GM10266 (cell line): ENCODE results near the gene KRT5.
"Not testable (repeated sequence)": the region's sequence is repeated elsewhere in the genome, so short reads cannot be mapped to it uniquely, and the experiment has no call there.

Source experiments
- DNase-seq: peaks from one replicate; pipeline ENCODE4 v3.0.0; 2012; ENCODE audit errors: extremely low spot score
- TF ChIP-seq, protein P1 (sequence below): IDR thresholded peaks from 2 replicates; pipeline ENCODE4 v1.5.1; 2012; ENCODE audit warnings: mild to moderate bottlenecking, low read depth; ENCODE audit not compliant: control insufficient read depth, insufficient read depth; ENCODE audit errors: missing control alignments

KRT5 gene

DNA sequence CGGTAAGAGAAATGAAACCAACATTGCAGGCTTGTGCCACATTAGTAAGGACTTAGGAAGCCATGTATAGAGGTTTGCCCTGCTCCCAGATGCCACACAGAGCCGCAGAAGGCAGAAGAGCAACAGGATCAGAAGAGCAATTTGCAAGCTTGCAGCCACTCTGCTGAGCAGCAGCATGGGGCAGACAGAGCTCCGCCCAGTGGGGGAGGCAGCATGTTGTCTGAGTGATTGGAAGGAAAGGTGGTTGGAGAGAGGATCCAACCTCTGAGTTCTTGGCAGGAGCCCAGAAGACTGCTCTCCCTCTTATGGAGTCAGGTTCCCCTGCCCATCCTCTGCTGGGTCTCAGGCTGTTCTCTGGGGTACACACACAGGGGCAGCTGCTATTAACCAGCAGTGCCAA, 24.8 kb downstream of the KRT5 start:
- TF ChIP-seq, protein P1, sequence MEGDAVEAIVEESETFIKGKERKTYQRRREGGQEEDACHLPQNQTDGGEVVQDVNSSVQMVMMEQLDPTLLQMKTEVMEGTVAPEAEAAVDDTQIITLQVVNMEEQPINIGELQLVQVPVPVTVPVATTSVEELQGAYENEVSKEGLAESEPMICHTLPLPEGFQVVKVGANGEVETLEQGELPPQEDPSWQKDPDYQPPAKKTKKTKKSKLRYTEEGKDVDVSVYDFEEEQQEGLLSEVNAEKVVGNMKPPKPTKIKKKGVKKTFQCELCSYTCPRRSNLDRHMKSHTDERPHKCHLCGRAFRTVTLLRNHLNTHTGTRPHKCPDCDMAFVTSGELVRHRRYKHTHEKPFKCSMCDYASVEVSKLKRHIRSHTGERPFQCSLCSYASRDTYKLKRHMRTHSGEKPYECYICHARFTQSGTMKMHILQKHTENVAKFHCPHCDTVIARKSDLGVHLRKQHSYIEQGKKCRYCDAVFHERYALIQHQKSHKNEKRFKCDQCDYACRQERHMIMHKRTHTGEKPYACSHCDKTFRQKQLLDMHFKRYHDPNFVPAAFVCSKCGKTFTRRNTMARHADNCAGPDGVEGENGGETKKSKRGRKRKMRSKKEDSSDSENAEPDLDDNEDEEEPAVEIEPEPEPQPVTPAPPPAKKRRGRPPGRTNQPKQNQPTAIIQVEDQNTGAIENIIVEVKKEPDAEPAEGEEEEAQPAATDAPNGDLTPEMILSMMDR, result no peak
- no peak for DNase-seq

DNA sequence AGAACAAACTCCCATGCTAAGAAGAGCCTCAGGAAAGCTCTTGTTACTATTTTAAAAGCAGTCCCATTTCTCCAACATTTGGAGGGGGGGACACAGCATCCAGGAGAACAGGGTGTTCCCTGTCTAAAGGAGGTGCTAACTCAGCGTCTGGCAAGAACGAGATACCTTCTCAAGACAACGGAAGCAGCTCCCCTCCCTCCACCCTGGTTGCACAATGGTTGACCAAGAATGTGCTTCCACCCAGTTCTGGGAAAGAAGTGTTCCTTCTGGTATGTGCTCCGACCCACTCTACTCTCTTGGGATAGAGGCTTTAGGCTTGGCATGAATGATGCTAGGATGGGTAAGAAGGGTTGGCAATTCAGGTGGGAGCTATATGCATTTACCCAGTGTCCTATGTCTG, 25.7 kb downstream of the KRT5 start:
- DNase-seq, result no peak

DNA sequence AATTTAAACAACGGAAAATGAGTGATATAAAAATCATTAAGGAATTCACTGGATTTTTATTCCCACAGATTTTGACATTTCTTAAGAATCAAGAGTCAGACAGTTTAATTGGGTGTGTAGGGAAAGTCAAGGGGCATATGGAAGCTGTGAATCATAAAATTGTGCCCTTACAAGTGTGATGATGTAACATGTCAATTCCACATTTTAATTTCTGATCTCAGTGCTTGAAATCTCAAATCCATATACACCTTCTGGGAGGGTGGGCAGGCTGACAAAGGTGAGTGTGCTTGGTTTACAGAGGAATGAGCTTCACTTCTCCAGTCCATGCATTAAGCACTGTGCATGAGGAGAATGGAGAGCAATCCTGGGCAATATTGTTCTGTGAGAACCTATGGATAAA, 26.1 kb downstream of the KRT5 start:
- DNase-seq, result no peak
- TF ChIP-seq, protein P1, result no peak

More for the DNA sequence above, 25.7 kb downstream of the KRT5 start:
- TF ChIP-seq, protein P1, result no peak

DNA sequence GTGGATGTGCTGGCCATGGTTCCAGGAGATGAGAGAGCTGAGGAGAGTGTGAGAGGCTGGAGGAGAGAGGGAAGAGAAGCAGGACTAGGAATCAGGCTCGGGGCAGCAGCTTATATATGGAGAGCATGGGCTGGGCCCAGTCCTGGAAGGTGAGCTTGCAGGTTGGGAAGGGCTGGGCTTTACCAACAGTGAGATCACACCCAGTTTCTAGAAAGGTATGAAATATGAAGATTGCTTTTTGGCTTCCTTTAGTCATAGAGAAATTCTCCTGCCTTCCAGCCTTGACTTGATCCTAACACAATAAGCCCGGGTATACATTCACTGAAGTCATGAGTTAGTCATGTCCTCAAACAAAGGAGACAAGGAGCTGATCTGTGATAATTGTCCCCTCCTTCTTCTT, 27.0 kb downstream of the KRT5 start, which contains the start of gene KRT6A:
Gene KRT6A (minus strand): TSS at position 86 of the 400 bp plus-strand sequence. CDS start 69 bp downstream, at position 17.
- TF ChIP-seq, protein P1, result no peak
- no peak for DNase-seq

DNA sequence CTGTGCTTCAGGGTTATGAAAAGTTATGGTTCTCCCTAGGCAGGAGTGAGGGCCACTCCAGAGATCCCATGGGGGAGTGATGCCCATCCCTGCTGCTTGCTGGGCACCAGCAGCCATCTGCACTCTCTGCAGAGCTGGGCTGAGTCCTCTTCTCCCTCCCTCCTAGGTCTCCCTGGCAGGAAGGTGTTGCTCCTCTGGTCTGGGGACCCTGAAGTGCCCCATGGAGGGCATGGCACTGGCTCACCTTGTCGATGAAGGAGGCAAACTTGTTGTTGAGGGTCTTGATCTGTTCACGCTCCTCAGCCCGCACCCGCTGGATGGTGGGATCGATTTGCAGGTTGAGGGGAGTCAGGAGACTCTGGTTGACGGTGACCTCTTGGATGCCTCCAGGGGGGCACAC, 27.8 kb downstream of the KRT5 start:
- not testable (repeated sequence) for DNase-seq

DNA sequence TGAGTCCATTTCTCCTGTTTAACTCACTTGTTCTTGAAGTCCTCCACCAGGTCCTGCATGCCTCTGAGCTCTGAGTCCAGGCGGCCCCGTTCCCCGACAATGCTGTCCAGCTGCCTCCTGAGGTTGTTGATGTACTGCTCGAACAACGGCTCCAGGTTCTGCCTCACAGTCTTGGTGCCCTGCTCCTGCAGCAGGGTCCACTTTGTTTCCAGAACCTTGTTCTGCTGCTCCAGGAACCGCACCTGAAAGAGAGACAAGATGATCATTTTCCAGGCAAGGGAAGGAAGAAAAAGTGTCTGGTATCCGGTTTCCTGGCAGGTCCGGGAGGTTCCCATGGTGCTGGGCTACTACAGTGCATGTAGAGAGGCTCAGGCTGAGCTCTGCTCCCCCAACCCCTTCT, 28.7 kb downstream of the KRT5 start:
- not testable (repeated sequence) for DNase-seq

DNA sequence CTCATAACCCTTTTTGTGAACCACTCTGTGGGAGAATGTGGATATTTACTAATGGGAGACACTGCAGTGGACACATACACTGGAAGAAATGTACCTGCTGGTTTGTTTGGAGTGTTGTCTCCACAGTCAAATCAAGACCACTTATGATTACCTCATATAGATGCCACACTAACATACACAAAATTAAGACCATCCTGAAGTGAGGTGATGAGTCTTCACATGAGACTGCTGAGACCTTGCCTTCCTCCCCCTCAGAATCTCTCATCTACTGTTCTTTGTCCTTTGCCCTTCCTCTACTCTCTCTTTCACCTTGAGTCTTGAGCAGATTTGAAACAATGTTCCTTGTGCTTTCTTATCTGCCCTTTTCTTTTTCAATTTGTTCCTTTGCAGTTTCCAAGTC, 31.5 kb downstream of the KRT5 start:
- no peak for DNase-seq
- TF ChIP-seq, protein P1, result no peak

DNA sequence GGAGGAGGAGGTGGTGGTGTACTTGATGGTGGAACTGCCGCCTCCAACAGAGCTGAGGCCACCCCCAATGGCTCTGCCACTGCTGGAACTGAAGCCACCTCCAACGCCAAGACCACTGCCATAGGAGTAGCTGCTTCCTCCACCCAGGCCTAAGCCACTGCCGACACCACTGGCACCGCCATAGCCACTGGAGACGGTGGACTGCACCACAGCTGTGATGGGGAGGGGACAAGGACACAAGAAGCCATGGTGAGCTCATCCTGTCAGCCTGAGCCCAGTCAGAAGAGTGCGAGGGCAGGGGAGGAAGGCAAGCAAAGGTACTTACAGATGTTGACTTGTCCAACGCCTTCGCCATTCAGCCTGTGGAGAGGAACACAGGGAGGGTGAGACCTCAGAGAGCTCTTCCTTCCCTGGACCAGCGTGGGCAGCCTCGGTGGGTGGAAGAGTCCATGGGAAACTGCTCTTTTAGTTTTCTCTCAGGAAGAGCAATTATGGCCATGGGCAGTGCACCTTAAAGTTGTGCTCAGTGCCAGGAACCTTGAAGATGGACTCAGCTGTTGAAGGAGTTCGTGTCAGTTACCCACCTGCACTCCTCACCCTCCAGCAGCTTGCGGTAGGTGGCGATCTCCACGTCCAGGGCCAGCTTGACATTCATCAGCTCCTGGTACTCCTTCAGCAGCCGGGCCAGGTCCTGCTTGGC, 32.3 kb downstream of the KRT5 start:
- not testable (repeated sequence) for DNase-seq

DNA sequence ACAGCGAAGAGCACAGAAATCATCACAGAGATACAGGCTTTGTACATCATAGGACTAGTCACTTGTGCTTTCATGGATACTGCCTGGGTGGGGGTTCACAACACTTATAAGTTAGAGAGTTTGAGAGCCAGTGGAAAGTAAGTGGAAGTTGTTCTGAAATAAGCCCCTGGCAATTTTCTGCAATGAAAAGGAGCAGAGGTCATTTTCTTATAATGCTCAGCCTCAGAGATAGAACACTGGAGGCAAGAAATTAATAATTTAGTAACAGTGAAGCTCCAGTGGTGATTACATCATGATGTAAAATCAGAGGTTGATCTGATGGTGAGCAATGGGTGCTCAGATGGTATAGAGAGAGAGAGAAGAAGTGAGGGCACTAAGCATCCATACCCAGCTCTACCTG, 33.0 kb downstream of the KRT5 start:
- TF ChIP-seq, protein P1, result no peak
- no peak for DNase-seq
